Coronary artery (tissue), 2 donors: ENCODE data around the gene GALK2.
A peak's percentile ranks its signal among the peaks of the same experiment; 100 is the strongest.

Experiments used
- DNase-seq: peaks from one replicate; pipeline ENCODE4 v3.0.0-alpha.2; 2017; ENCODE audit warnings: low spot score
- H3K27ac ChIP-seq, 2 donors: fragments of 200-600 bp; sonication (generic); one replicate each; pipeline ENCODE4 v1.5.1; 2016 to 2019
- H3K4me3 ChIP-seq: fragments of 200-600 bp; sonication (generic); 2 replicates; pipeline ENCODE4 v1.5.1; 2016; ENCODE audit warnings: mild to moderate bottlenecking, moderate library complexity
- CTCF ChIP-seq: fragments of 200-600 bp; sonication (generic); IDR thresholded peaks from one replicate; pipeline ENCODE4 v1.5.1; 2019; ENCODE audit warnings: antibody characterized with exemption

GALK2 gene

GRCh38 chr15:49308686-49309085 lies 138.6 kb downstream of the GALK2 start:
- Histone ChIP-seq H3K4me3 (no peak overlapping the region), H3K27ac (no peak overlapping the region)
- no peak for DNase-seq
- TF ChIP-seq CTCF, result no peak

DNA sequence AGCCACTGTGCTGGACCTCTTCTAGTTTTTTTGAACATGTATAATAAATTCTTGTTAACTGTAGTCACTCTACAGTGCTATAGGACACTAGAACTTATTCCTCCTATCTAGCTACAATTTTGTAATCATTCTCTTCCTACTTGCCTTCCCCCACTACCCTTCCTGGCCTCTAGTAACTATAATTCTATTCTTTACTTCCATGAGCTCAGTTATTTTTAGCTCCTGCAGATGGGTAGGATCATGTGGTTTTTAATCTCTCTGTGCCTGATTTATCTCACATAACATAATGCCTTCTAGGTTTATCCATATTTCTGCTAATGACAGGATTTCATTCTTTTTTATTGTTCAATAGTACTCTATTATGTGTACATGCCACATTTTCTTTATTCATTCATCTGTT lies 139.8 kb downstream of the GALK2 start:
- no peak for TF ChIP-seq CTCF
- DNase-seq, result no peak
- no peak overlapping the region for H3K4me3 ChIP-seq
- no peak overlapping the region for H3K27ac ChIP-seq

DNA sequence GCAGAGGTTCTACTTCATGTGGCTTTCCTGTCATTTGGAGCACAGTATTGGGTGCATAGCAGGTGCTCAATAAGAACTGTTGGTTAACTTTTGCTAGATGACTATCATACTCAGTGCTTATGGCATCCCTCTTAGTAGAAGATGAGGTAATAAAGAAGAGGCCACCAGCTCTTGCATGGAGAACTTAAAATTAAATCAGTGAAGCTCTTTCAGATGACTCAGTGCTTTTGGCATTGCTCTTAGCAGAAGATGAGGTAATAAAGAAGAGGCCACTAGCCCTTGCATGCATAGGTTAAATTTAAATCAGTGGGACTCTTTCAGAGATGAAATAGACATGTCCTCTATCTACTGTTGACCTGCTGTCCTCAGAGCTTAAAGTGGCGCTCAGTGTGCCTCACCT lies 143.6 kb downstream of the GALK2 start:
- Histone ChIP-seq H3K27ac (no peak overlapping the region), H3K4me3 (no peak overlapping the region)
- no peak for TF ChIP-seq CTCF
- DNase-seq, result no peak

DNA sequence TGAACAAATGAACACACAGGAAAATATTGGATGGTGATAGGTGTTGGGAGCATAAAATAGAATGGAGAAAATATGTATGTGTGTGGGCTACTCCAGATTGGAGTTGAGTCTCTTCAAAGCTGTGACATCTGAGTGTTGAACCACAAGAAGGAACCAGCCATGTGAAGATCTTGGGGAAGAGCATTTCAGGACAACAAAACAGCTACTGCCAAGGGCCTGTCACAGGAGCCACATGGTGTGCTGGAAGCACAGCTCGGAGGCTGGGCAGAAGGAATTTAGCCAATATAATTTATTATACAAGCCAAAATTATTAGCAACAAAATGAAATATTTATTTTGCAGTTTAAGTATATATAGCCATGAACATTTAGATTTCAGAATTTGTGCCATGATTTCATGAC lies 144.7 kb downstream of the GALK2 start:
- no peak for TF ChIP-seq CTCF
- Histone ChIP-seq H3K4me3 (no peak overlapping the region), H3K27ac (no peak overlapping the region)
- no peak for DNase-seq

- H3K27ac ChIP-seq, result no peak overlapping the region
- DNase-seq, result no peak
- H3K4me3 ChIP-seq, result no peak overlapping the region
- no peak for TF ChIP-seq CTCF
These were observed 145.4 kb downstream of the GALK2 start for GRCh38 chr15:49315391-49315823.

DNA sequence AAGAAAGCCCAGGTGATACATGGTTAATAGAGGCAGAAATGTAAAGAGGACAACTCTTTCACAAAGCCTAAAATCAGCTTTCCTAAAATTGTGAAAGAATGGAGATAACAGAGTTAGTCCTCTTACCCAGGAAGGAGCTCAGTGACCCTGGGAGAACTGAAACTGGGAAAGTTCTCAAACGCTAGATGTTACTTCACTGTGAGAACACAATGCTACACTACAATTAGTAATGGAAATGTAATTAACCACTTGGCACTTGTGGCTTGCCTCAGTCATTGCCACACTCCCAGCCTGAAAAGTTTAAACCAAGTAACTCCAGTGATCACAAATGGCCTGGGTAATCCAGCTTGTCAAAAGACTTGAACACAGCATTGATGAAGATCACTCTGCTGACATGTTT lies 150.3 kb downstream of the GALK2 start:
- no peak for TF ChIP-seq CTCF
- H3K27ac ChIP-seq, result peak overlapping the region in 1 of 2 donors; percentile 5
- no peak for DNase-seq

GRCh38 chr15:49323207-49323606 lies 153.2 kb downstream of the GALK2 start:
- no peak for TF ChIP-seq CTCF
- no peak overlapping the region for H3K4me3 ChIP-seq
- DNase-seq, result no peak
- no peak overlapping the region for H3K27ac ChIP-seq

More for the DNA sequence above, 150.3 kb downstream of the GALK2 start:
- H3K4me3 ChIP-seq, result no peak overlapping the region
